Activated CD8-positive, alpha-beta memory T cell treated with anti-CD3 and anti-CD28 coated beads for 36 hours (primary cell): ENCODE data around the gene CARD9. TPM values are rescaled to one million over a fixed set of nuclear protein-coding genes. Genes with fewer than 3 reads are reported as not detected.
"Not testable (repeated sequence)": the region's sequence is repeated elsewhere in the genome, so short reads cannot be mapped to it uniquely, and the experiment has no call there.

Experiments used
- CTCF ChIA-PET: fragments of 350-600 bp; sonication (Branson Sonifier 250); formaldehyde crosslinking; loops from one replicate; lab custom pipeline; 2021; ENCODE audit warnings: antibody characterized with exemption; lab: Charles Lee
- POLR2A ChIA-PET: fragments of 350-600 bp; sonication (Branson Sonifier 250); formaldehyde crosslinking; loops from one replicate; lab custom pipeline; 2021; ENCODE audit warnings: antibody characterized with exemption; lab: Charles Lee
- total RNA-seq, 2 experiments: library from RNA; stranded (reverse); gene quantifications; one replicate each; pipeline ENCODE4 v1.2.3, GENCODE V29; 2021

CARD9 gene
- total RNA-seq, 2 experiments from 2014 or later, result 1.8 to 2.7 TPM

DNA sequence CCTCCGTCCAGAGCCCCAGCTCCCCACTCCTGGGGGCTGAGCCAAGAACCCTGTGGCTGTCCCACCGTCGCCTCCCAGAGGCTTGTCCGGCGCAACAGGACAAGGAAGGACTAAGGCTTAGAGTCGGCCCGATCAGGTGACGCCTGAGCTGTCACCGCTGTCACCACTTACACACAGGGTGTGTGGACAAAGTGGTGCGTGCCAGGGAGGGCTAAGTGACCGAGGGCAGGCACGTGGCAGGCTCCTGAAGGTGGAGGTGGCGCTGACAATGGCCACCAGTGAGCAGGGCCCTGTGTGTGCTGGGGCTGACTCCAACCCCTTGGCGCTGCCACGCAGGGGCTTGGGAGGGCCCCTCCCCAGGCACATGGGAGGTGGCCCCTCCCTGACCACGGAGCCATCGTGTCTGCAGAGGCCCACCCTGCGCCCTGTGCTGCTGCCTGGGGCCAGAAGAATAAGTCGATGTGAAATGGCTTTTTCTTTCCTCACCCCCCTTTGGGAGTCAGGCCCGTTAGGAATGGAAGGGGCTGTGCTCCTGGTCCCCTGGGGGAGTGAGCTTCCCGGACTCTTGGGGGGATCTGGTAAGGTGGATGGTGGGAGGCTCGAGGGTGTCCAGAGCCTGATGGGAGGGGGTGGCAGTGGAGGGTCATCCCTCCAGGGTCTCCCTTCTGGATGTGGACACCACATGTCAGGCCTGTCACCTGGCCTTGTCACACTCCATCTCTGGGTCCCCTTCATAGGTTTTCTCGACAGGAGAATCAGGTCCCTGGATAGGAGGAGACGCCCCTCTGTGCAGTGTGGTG, 48.8 kb downstream of the CARD9 start:
- ChIA-PET CTCF (interaction anchor here (1.0 kb wide), 1 partner anchor 41 kb away, joined by 3 read pairs; no protein-coding TSS in a partner anchor), POLR2A (no interaction called here)

DNA sequence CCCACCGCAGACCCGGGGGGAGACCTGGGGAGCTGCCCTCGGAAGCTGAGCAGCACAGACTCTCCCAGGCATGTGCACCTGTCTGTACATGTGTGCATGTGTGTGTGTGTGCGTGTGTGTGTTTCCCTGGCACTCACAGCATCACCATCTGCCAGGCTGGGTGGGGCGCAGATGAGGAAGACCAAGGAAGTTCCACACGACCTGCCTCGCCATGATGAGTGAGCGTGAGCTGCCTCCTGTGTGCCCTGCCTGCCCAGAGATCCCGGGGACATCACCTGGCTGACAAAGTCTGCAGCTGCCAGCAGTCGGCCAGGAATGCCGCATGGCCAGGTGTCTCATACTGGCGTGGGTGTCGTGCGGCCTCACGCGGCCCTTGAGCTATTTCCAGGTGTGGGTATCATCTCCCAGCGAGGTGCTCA, 50.1 kb downstream of the CARD9 start:
- CTCF ChIA-PET, result no interaction called here
- POLR2A ChIA-PET, result no interaction called here

DNA sequence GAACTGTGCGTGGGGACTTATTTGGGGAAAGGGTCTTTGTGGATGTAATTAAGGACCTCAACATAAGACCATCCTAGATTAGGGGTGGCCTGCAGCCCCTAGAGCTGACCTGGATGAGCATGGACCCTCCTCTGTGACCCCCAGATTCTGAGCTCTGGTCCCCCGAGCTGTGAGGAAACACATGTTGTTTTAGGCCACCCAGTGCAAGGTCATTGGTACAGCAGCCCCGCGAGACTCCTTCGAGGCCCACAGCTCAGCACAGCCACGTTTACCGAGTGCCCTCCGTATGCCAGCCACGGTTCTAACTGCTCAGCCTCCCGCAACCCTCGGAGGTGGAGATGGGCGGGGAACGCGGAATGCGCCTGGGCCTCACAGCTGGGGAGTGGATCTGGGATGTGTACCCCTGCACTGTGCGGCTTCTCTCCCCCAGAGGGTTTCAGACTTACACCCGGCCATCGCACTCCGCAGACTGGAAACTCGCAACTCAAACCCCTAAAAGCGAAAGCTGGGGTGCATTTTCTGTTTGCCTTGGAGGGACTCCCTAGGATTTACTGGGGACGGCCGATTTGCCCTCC, 50.6 kb downstream of the CARD9 start:
- ChIA-PET POLR2A (no interaction called here), CTCF (no interaction called here)

DNA sequence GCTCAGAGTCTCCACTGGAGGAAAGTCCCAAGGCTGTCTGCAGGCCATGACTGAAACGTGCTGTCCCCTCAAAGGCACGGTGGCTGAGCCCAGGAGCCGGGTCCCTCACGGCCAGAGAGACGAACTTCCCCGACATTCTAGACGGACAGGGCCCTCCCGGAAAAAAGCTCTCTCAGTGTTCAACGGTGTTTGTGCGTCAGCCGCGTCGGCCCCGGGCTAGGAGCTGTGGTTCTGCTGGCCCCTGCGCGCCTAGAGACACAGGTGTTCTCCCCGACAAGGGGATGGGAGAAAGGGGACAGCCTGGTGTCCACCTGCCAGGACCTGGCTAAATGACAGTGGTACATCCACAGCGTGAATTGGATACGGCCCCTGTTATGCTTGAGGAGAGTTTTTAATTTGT, 51.9 kb downstream of the CARD9 start:
- POLR2A ChIA-PET, result no interaction called here

DNA sequence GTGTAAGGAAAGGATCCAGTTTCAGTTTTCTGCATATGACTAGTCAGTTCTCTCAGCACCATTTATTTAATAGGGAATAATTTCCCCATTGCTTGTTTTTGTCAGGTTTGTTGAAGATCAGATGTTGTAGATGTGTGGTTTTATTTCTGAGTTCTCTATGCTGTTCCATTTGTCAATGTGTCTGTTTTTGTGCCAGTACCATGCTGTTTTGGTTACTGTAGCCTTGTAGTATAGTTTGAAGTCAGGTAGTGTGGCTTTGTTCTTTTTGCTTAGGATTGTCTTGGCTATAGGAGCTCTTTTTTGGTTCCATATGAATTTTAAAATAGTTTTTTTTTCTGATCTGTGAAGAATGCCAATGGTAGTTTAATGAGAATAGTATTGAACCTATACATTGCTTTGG, 52.5 kb downstream of the CARD9 start:
- CTCF ChIA-PET, POLR2A ChIA-PET: not testable (repeated sequence)

More for the DNA sequence above, 51.9 kb downstream of the CARD9 start:
- CTCF ChIA-PET, result interaction anchor here (0.7 kb wide), 1 partner anchor 407 kb away, joined by 3 read pairs; no protein-coding TSS in a partner anchor

DNA sequence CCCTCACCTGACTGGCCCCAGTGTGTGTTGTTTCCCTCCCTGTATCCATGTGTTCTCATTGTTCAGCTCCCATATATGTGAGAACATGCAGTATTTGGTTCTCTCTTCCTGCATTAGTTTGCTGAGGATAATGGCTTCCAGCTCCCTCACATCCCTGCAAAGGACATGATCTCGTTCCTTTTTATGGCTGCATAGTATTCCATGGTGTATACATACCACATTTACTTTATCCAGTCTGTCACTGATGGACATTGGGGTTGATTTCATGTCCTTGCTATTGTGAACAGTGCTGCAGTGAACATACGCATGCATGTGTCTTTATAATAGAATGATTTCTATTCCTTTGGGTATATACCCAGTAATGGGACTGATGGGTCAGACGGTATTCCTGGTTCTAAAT, 53.5 kb downstream of the CARD9 start:
- POLR2A ChIA-PET, result not testable (repeated sequence)
- CTCF ChIA-PET, result interaction anchor here (1.4 kb wide), 1 partner anchor 43 kb away, joined by 5 read pairs; the partner anchor contains the start of gene DNLZ

DNA sequence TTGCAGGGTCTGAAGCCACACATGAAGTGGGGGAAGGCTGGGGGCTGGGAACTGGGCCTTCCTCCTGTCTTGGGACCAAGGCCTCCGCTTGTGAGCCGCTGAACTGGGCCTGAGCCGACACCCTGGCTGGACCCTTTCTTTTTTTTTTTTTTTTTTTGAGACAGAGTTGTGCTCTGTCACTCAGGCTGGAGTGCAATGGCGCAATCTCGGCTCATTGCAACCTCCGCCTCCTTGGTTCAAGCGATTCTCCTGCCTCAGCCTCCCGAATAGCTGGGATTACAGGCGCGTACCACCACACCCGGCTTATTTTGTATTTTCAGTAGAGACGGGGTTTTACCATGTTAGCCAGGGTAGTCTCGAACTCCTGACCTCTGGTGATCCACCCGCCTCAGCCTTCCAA, 54.2 kb downstream of the CARD9 start:
- CTCF ChIA-PET, result interaction anchor here (1.4 kb wide), 1 partner anchor 44 kb away, joined by 5 read pairs; the partner anchor contains the start of gene DNLZ

DNA sequence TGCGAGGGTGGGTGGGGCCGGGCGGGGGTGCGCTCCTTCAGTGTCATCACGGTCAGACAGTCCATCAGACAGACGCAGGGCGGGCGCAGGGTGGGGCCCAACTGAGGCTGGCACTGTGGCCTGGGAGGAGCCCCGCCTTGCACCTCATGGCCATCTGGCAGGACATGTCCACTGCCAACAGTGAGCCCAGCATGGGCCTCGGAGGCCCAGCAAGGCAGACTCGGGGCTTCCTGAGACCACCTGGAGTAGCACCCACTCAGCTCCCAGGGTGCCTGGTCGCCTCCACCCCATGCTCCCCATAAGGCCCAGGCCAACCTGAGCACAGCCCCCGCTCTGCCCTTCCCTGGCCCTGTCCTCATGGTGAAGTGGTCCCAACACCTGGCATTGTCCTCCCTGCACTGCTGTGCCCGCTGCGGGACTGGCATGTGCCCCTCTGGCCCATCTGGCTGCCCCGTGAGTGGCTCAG, 54.7 kb downstream of the CARD9 start:
- ChIA-PET POLR2A (no interaction called here), CTCF (no interaction called here)

More for the DNA sequence above, 54.2 kb downstream of the CARD9 start:
- POLR2A ChIA-PET, result not testable (repeated sequence)

DNA sequence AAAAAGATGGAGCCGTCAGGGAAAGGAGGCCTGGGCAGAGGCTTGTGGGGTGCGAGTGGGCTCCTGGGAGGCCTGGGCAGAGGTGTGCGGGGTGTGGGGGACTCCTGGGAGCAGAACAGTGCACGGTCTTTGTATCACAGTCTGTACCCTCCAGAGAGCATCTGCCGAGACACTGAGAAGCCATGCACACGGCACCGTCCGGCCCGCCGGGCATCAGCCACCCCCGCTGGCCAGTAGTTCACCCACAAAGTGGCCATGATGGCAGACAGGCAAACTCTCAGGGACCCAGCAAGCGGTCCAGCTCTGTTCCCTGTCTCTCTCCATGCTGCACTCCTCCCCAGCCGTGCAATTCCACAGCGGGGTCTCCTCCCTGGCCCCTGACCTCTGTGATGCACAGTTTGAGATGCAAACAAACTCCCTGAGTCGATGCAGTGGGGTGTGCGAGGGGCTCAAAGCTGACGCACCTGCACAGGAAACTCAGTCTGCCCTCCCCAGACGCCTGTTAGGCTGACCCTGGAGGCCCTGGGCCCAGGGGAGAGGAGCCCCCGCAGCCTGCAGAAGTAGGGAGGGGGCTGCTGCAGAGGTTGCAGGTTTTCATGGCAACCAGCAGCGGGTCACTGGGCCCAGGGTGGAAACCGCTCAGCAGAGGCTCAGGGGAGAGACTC, 55.2 kb downstream of the CARD9 start:
- POLR2A ChIA-PET, result no interaction called here

DNA sequence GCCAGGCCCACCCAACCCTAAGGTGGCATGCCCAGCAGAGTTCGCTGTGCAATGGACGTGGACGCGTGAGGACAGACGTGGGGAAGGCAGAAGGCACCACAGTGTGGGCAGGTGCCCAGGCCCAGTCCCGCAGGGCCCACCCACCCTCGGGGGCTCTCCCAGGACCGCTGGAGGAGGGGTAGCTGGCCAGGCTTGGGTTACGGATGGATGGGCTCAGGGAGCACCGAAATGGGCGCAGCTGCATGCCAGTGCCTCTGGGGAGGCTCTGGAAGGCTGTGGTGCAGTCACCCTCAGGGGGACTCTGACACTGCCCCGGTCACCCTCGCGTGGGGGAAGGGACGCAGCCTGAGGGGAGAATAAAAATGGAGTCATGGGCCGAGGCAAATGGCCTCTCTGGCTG, 55.8 kb downstream of the CARD9 start:
- CTCF ChIA-PET, result no interaction called here
- POLR2A ChIA-PET, result no interaction called here

More for the DNA sequence above, 55.2 kb downstream of the CARD9 start:
- CTCF ChIA-PET, result no interaction called here

DNA sequence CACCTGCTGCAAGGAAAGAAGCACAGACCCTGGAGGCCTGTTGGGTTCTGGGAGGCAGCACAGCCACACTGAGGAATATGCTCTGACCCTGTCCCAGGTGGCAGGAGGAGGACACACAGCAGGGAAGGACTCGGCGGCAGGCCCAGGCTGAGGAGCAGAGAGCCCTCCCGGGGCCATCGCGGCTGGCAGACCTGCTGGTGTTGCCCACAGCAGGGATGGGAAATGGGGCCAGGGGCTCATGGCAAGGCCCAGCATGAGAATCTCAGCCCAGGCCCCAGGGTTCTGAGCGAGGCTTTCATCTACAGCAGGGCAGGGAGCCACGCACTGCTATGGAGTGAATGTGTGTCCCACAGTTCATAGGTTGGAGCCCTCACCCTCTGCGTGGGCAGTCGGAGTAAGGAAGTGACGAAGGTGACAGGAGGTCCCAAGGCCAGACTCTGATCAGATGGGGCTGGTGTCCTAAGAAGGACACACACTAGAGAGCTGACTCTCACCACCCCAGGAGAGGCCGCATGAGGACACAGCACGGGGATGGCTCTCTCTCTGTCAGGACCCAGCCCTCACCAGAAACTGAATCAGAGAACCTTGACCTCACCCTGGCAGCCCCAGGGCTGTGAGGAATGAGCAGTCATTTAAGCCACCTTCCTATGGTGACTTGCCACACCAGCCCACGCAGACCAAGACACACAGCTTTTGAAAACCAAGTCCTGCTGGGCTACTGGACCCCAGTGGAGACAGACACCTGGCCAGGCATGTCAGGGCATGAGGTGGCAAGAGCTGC, 56.4 kb downstream of the CARD9 start:
- CTCF ChIA-PET, result no interaction called here
- POLR2A ChIA-PET, result no interaction called here

DNA sequence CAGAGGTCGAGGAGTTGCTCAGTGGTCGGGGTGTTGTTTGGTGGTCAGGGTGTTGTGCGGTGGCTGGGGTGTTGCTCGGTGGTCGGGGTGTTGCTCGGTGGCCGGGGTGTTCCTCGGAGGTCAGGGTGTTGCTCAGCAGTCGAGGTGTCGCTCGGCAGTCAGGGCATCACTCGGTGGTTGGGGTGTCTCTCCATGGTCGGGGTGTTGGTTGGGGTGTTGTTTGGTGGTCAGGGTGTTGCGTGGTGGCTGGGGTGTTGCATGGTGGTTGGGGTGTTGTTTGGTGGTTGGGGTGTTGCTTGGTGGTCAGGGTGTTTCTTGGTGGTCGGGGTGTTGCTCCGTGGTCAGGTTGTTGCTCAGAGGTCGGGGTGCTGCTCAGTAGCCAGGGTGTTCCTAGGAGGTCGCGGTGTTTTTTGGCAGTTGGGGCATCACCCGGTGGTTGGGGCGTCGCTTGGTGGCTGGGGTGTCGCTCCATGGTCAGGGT, 57.2 kb downstream of the CARD9 start:
- ChIA-PET POLR2A (no interaction called here), CTCF (no interaction called here)

DNA sequence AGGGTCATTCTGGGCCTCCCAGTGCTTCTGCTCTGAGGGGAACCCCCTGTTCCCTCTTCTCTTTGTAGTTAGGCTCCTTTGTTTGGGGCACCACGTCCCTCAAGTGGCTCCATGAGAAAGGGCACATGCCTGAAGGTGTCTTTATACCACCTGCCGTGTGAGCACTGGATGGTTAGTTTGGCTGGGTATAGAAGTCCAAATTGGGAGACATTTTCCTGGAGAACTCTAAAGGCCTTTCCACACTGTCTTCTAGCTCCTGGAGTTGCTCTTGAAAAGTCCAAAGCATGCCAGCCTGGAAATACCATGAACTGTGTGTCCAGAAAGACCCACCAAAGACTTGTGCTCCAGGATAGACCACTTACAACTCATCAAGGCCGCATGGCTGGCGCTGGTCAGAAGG, 58.5 kb downstream of the CARD9 start:
- CTCF ChIA-PET, result no interaction called here

DNA sequence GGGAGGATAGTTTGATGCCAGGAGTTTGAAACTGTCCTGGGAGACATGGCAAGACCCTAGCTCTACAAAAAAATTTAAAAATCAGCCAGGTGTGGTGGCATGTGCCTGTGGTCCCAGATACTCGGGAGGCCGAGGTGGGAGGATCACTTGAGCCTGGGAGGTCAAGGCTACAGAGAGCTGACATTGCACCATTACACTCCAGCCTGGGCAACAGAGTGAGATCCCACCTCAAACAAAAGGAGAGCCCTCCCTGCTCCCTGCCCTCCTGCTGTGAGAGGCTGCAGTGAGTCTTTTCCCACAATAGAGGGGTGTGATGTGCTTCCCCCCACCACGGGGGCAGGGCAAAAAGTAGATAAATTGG, 59.4 kb downstream of the CARD9 start:
- CTCF ChIA-PET, result interaction anchor here (0.5 to 1.6 kb wide), 3 partner anchors 23 to 454 kb away, joined by 3 to 4 read pairs (median 3); no protein-coding TSS in a partner anchor
- POLR2A ChIA-PET, result no interaction called here

More for the DNA sequence above, 58.5 kb downstream of the CARD9 start:
- POLR2A ChIA-PET, result no interaction called here

Other genes starting within 250 kb of the CARD9 start
- gene LHX3, start 168.5 kb downstream of the CARD9 start, total RNA-seq, result not detected
- 10 to 100 TPM; 17.8 to 18.2 TPM for gene QSOX2, start 127.9 kb downstream of the CARD9 start, total RNA-seq
- gene CCDC187, start 69.6 kb downstream of the CARD9 start, total RNA-seq, result not detected
- gene GPSM1, start 46.1 kb downstream of the CARD9 start, total RNA-seq, result 1 to 10 TPM; 7.5 to 8.6 TPM
- 10 to 100 TPM; 29.6 to 31.8 TPM for gene DNLZ, start 9.9 kb downstream of the CARD9 start, total RNA-seq
- gene SNAPC4, start 26.5 kb upstream of the CARD9 start, total RNA-seq, result 10 to 100 TPM; 23.4 to 24.5 TPM
- gene ENTR1, start 36.9 kb upstream of the CARD9 start, total RNA-seq, result 10 to 100 TPM; 55.7 to 55.8 TPM
- 100 to 1,000 TPM; 117 to 120 TPM for gene PMPCA, start 37.0 kb upstream of the CARD9 start, total RNA-seq
- gene INPP5E, start 66.2 kb upstream of the CARD9 start, total RNA-seq, result 10 to 100 TPM; 15.9 to 16.5 TPM
- 10 to 100 TPM; 78.7 to 80.9 TPM for gene SEC16A, start 109.4 kb upstream of the CARD9 start, total RNA-seq
- 10 to 100 TPM; 69.5 to 71.4 TPM for gene NOTCH1, start 172.4 kb upstream of the CARD9 start, total RNA-seq